B cell (primary cell): Measurements from ENCODE around the gene NET1. TPM values are rescaled to one million over a fixed set of nuclear protein-coding genes. Genes with fewer than 3 reads are reported as not detected.

Experiments
- ATAC-seq: fragments of 200-7000 bp; cut with Tn5 transposase; one replicate; pipeline ENCODE4 v1.10.0; 2021; ENCODE audit warnings: low read depth, mild to moderate bottlenecking, moderate number of reproducible peaks, moderate library complexity
- CTCF ChIA-PET: fragments of 350-600 bp; sonication (Branson Sonifier 250); formaldehyde crosslinking; loops from one replicate; lab custom pipeline; 2021; ENCODE audit warnings: antibody characterized with exemption, inconsistent platforms; lab: Charles Lee
- POLR2A ChIA-PET: fragments of 350-600 bp; sonication (Branson Sonifier 250); formaldehyde crosslinking; loops from one replicate; lab custom pipeline; 2021; ENCODE audit warnings: antibody characterized with exemption; lab: Charles Lee
- DNase-seq: peaks from one replicate; pipeline ENCODE4 v3.0.0; 2013
- H2AFZ ChIP-seq: 2 replicates; pipeline ENCODE4 v1.6.1; 2012; ENCODE audit warnings: mild to moderate bottlenecking, low read depth, low read length; ENCODE audit not compliant: insufficient read depth, poor library complexity, severe bottlenecking
- H3K27ac ChIP-seq, 2 donors: 1 replicate in 1 of 2; 2 replicates in 1 of 2; pipeline ENCODE4 v1.5.1; 2012 to 2013; ENCODE audit warnings: low read length in 2 of 2, mild to moderate bottlenecking in 2 of 2, moderate library complexity in 1 of 2
- H3K27me3 ChIP-seq, 4 experiments: fragments of 200-600 bp in 1 of 4; sonication (generic) in 1 of 4; replicated peaks in 1 of 4; 1 replicate in 2 of 4; 2 replicates in 2 of 4; pipeline versions ENCODE4 v1.6.1 to v1.7.0; 2013 to 2016; ENCODE audit warnings: low read length in 3 of 4, mild to moderate bottlenecking in 2 of 4, mixed read lengths in 1 of 4, moderate library complexity in 1 of 4; ENCODE audit not compliant: insufficient read depth in 4 of 4, control insufficient read depth in 3 of 4; ENCODE audit errors: control extremely low read depth in 1 of 4
- H3K36me3 ChIP-seq, 2 experiments: replicated peaks in 1 of 2; 1 replicate in 1 of 2; 2 replicates in 1 of 2; pipeline versions ENCODE4 v1.6.1 to v1.7.1; 2013; ENCODE audit warnings: low read length in 1 of 2; ENCODE audit not compliant: insufficient read depth in 2 of 2, control insufficient read depth in 1 of 2; ENCODE audit errors: control extremely low read depth in 1 of 2, extremely low read depth in 1 of 2
- H3K4me1 ChIP-seq, 2 donors: fragments of 200-600 bp in 1 of 2; sonication (generic) in 1 of 2; 1 replicate in 1 of 2; 2 replicates in 1 of 2; pipeline versions ENCODE4 v1.5.1 to v1.6.1; 2013 to 2017; ENCODE audit warnings: low read length in 2 of 2; ENCODE audit not compliant: control insufficient read depth in 2 of 2, insufficient read depth in 2 of 2
- H3K4me2 ChIP-seq: replicated peaks from 2 replicates; pipeline ENCODE3; 2012; ENCODE audit warnings: mild to moderate bottlenecking, low read depth, low read length; ENCODE audit not compliant: poor library complexity, severe bottlenecking
- H3K4me3 ChIP-seq, 5 experiments: fragments of 200-600 bp in 1 of 5; sonication (generic) in 1 of 5; 1 replicate in 3 of 5; 2 replicates in 2 of 5; pipeline versions ENCODE4 v1.5.1 to v1.7.0; 2011 to 2016; ENCODE audit warnings: low read length in 4 of 5, mild to moderate bottlenecking in 4 of 5, low read depth in 2 of 5, control low read depth in 1 of 5, moderate library complexity in 1 of 5; ENCODE audit not compliant: insufficient read depth in 1 of 5; ENCODE audit errors: control extremely low read depth in 1 of 5, extremely low read depth in 1 of 5
- H3K79me2 ChIP-seq: fragments of 200-600 bp; sonication (generic); one replicate; pipeline ENCODE4 v1.6.0; 2016; ENCODE audit warnings: low read length; ENCODE audit not compliant: control insufficient read depth, insufficient read depth
- H3K9ac ChIP-seq: fragments of 200-600 bp; sonication (generic); 2 replicates; pipeline ENCODE4 v1.6.1; 2017; ENCODE audit warnings: mild to moderate bottlenecking, low read length, moderate library complexity
- H3K9me3 ChIP-seq, 3 donors: one replicate each; pipeline versions ENCODE4 v1.6.1 to v1.7.1; 2013; ENCODE audit warnings: low read length in 2 of 3; ENCODE audit not compliant: control insufficient read depth in 2 of 3, insufficient read depth in 1 of 3; ENCODE audit errors: control extremely low read depth in 1 of 3
- H4K20me1 ChIP-seq: 2 replicates; pipeline ENCODE4 v1.6.0; 2012; ENCODE audit warnings: mild to moderate bottlenecking, low read length; ENCODE audit not compliant: insufficient read depth, control insufficient read depth, poor library complexity, severe bottlenecking
- H3K27ac Mint-ChIP-seq: one replicate; pipeline ENCODE4 v1.8.0; 2021; ENCODE audit warnings: mixed read lengths
- H3K27me3 Mint-ChIP-seq: one replicate; pipeline ENCODE4 v1.8.0; 2021; ENCODE audit warnings: mixed read lengths
- H3K4me1 Mint-ChIP-seq: one replicate; pipeline ENCODE4 v1.8.0; 2021; ENCODE audit warnings: mixed read lengths
- H3K4me3 Mint-ChIP-seq: one replicate; pipeline ENCODE4 v1.8.0; 2021; ENCODE audit warnings: mixed read lengths
- H3K9me3 Mint-ChIP-seq: one replicate; pipeline ENCODE4 v1.8.0; 2022; ENCODE audit warnings: mixed read lengths; ENCODE audit not compliant: insufficient read depth
- CTCF ChIP-seq: fragments of 200-600 bp; IDR thresholded peaks from one replicate; pipeline ENCODE4 v1.8.0; 2022; ENCODE audit warnings: antibody characterized with exemption, mild to moderate bottlenecking
- EZH2 ChIP-seq: IDR thresholded peaks from 2 replicates; pipeline ENCODE4 v1.6.1; 2012; ENCODE audit warnings: borderline replicate concordance, low read depth, mild to moderate bottlenecking, moderate library complexity, low read length; ENCODE audit not compliant: insufficient read depth, poor library complexity, severe bottlenecking
- WGBS: methylation state at CpG from one replicate; pipeline ENCODE4 v1.1.5; 2013; ENCODE audit warnings: missing lambda C conversion rate; ENCODE audit not compliant: insufficient coverage; 5-methylcytosine and 5-hydroxymethylcytosine counted together
- intact Hi-C: fragments of 100-400 bp; cut with micrococcal nuclease; formaldehyde crosslinking; loops from one replicate; pipeline ENCODE4 v1.10.0; 2022
- polyA plus RNA-seq: library from polyadenylated mRNA; depleted of rRNA; stranded (reverse); fragments of >200 nt; gene quantifications from 2 replicates; pipeline ENCODE4 v1.2.3, GENCODE V29; 2012
- total RNA-seq, 2 donors: library from RNA; stranded (reverse); fragments of 120-200 nt in 1 of 2; gene quantifications; 1 replicate in 1 of 2; 2 replicates in 1 of 2; pipeline versions ENCODE4 v1.2.3 to v1.2.4, GENCODE V29; 2013 to 2022

NET1 gene
- total and polyA plus RNA-seq, 2 donors (not counting 1 experiment from before 2014, with no cell fraction given): 3.5 to 6.4 TPM

GRCh38 chr10:5447056-5447455 is 34.7 kb downstream of the NET1 start:
- intact Hi-C loops: loop anchor here (2.0 to 10.0 kb wide), 4 partner anchors 34 to 878 kb away; partner anchors contain the start of genes GDI2, NET1 and TASOR2
- Histone ChIP-seq H3K36me3 (no peaks in the 10 kb centered on the region), H3K27me3 (no peaks in the 10 kb centered on the region), H3K79me2 (peaks cover 7% of the 10 kb centered on the region), H3K27ac (no peak overlapping the region), H3K4me2 (peak overlapping the region; percentile 86), H3K9ac (peak overlapping the region; percentile 82), H3K9me3 (no peaks in the 10 kb centered on the region), H4K20me1 (no peaks in the 10 kb centered on the region), H2AFZ (peak overlapping the region; percentile 86), H3K4me1 (peaks cover 20 to 21% of the 10 kb centered on the region in 2 donors), H3K4me3 (peak overlapping the region in 4 of 5 experiments; percentile 45 to 76 (median 64))
- Mint-ChIP-seq H3K27me3 (no peaks in the 10 kb centered on the region), H3K27ac (peak overlapping the region; percentile 17), H3K4me1 (peaks cover 46% of the 10 kb centered on the region), H3K9me3 (no peaks in the 10 kb centered on the region), H3K4me3 (peak overlapping the region; percentile 91)
- POLR2A ChIA-PET: interaction anchor here (0.6 kb wide), 1 partner anchor 367 kb away, joined by 4 read pairs; no protein-coding TSS in a partner anchor
- CTCF ChIA-PET: interaction anchor here (0.8 to 17.3 kb wide), 6 partner anchors 7 to 177 kb away, joined by 3 to 659 read pairs (median 3); no protein-coding TSS in a partner anchor
- no CpG with 5 or more reads among the region's 3 CpGs for WGBS
- no peak for DNase-seq
- ATAC-seq: no peak
- no peak for TF ChIP-seq EZH2

GRCh38 chr10:5447611-5448071 is 35.3 kb downstream of the NET1 start:
- H3K9ac ChIP-seq: peak overlapping the region; percentile 82
- Mint-ChIP-seq H3K27me3 (no peaks in the 10 kb centered on the region), H3K9me3 (no peaks in the 10 kb centered on the region), H3K4me1 (peaks cover 41% of the 10 kb centered on the region), H3K4me3 (peak overlapping the region; percentile 91), H3K27ac (peak overlapping the region; percentile 64)
- H3K4me2 ChIP-seq: peak overlapping the region; percentile 86
- no peak overlapping the region for H3K27ac ChIP-seq
- TF ChIP-seq EZH2 (no peak), CTCF (no peak)
- peak; percentile 36 for DNase-seq
- H3K4me3 ChIP-seq: peak overlapping the region in 3 of 5 experiments; percentile 3 to 76 (median 27)
- no peaks in the 10 kb centered on the region for H3K36me3 ChIP-seq
- H4K20me1 ChIP-seq: no peaks in the 10 kb centered on the region
- POLR2A ChIA-PET: no interaction called here
- H2AFZ ChIP-seq: peak overlapping the region; percentile 86
- H3K27me3 ChIP-seq: no peaks in the 10 kb centered on the region
- CTCF ChIA-PET: interaction anchor here (0.8 to 17.3 kb wide), 4 partner anchors 14 to 176 kb away, joined by 3 to 659 read pairs (median 3); no protein-coding TSS in a partner anchor
- H3K9me3 ChIP-seq: no peaks in the 10 kb centered on the region
- intact Hi-C loops: loop anchor here (2.0 to 10.0 kb wide), 4 partner anchors 35 to 877 kb away; partner anchors contain the start of genes GDI2, NET1 and TASOR2
- no CpG with 5 or more reads among the region's 5 CpGs for WGBS
- H3K79me2 ChIP-seq: peaks cover 7% of the 10 kb centered on the region
- ATAC-seq: no peak
- H3K4me1 ChIP-seq: peaks cover 20 to 21% of the 10 kb centered on the region in 2 donors
